Stimulated activated CD8-positive, alpha-beta memory T cell treated with anti-CD3 and anti-CD28 coated beads, Interleukin-15, amount 100 ng/mL, for 48 hours (primary cell): Measurements from ENCODE around the gene HYAL1.
A peak's percentile ranks its signal among the peaks of the same experiment; 100 is the strongest.

Experiments used
- DNase-seq, 2 donors: peaks; one replicate each; pipeline ENCODE4 v3.0.0-alpha.2; 2020; ENCODE audit warnings: low read depth in 2 of 2

HYAL1 gene

GRCh38 chr3:50303013-50303815 is at the start of gene HYAL1:
TSS of gene HYAL1 (minus strand) at chr3:50303574. CDS start at chr3:50302956, 618 bp downstream.
- no peak for DNase-seq

- DNase-seq: no peak
These were observed 49.4 kb upstream of the HYAL1 start for GRCh38 chr3:50352781-50353180.

- no peak for DNase-seq
These were observed 47.9 kb upstream of the HYAL1 start for GRCh38 chr3:50351323-50351697.

GRCh38 chr3:50350527-50351322 is 47.4 kb upstream of the HYAL1 start, which contains the start of the genes CYB561D2 and NPRL2:
TSS of gene CYB561D2 (plus strand) at chr3:50350862. CDS start at chr3:50351434, 572 bp downstream.
TSS of gene NPRL2 (minus strand) at chr3:50350775. CDS start at chr3:50350652, 123 bp downstream.
- DNase-seq: peak; percentile 99 to 100

- DNase-seq: no peak
These were observed 46.8 kb upstream of the HYAL1 start for GRCh38 chr3:50350213-50350526.

- peak; percentile 51 for DNase-seq
These were observed 43.9 kb upstream of the HYAL1 start for GRCh38 chr3:50347187-50347813.

- DNase-seq: peak; percentile 64 to 66
These were observed 42.3 kb upstream of the HYAL1 start, which contains the start of gene ZMYND10 for GRCh38 chr3:50345586-50346234. TSS of gene ZMYND10 (minus strand) at chr3:50345732. CDS start at chr3:50345579, 153 bp downstream.

- no peak for DNase-seq
These were observed 41.6 kb upstream of the HYAL1 start for GRCh38 chr3:50345008-50345407.

- DNase-seq: no peak
These were observed 39.6 kb upstream of the HYAL1 start for GRCh38 chr3:50342813-50343633.

- no peak for DNase-seq
These were observed 38.7 kb upstream of the HYAL1 start for GRCh38 chr3:50341996-50342650.

GRCh38 chr3:50341537-50341936 is 38.2 kb upstream of the HYAL1 start:
- DNase-seq: no peak

- peak; percentile 69 to 77 for DNase-seq
These were observed 37.3 kb upstream of the HYAL1 start, which contains the start of gene RASSF1 for GRCh38 chr3:50340448-50341329. TSS of gene RASSF1 (minus strand) at chr3:50340836. CDS start at chr3:50340805, 31 bp downstream.

- no peak for DNase-seq
These were observed 36.7 kb upstream of the HYAL1 start for GRCh38 chr3:50340147-50340447.

GRCh38 chr3:50339485-50340146 is 36.2 kb upstream of the HYAL1 start:
- DNase-seq: no peak

GRCh38 chr3:50338965-50339364 is 35.6 kb upstream of the HYAL1 start:
- DNase-seq: no peak

GRCh38 chr3:50337175-50337861 is 33.9 kb upstream of the HYAL1 start:
- peak; percentile 98 to 99 for DNase-seq

- peak in 1 of 2 donors; percentile 47 for DNase-seq
These were observed 33.2 kb upstream of the HYAL1 start for GRCh38 chr3:50336452-50337174.
